NK-92 (cell line): ENCODE measurements around the gene HIVEP3.

Source experiments
- DNase-seq: peaks from one replicate; lab custom pipeline; 2025; ENCODE audit not compliant: unreplicated experiment; lab: John Stamatoyannopoulos, UW

HIVEP3 gene

DNA sequence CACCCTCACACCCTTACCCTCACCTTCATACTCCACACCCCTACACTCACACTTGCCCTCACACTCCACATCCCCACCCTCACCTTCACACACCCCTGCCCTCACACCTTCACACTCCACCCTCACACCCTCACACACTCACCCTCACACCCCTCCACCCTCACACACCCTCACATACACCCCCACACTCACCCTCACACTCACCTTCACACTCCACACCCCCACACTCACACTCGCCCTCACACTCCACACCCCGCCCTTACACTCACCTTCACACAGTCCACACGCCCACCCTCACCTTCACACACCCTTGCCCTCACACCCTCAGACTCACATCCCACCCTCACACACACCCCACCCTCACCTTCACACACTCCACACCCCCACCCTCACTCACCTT, 390.6 kb downstream of the HIVEP3 start:
- DNase-seq: no peak

- DNase-seq: no peak
Measured at GRCh38 chr1:41526956-41527561, 391.7 kb downstream of the HIVEP3 start.

DNA sequence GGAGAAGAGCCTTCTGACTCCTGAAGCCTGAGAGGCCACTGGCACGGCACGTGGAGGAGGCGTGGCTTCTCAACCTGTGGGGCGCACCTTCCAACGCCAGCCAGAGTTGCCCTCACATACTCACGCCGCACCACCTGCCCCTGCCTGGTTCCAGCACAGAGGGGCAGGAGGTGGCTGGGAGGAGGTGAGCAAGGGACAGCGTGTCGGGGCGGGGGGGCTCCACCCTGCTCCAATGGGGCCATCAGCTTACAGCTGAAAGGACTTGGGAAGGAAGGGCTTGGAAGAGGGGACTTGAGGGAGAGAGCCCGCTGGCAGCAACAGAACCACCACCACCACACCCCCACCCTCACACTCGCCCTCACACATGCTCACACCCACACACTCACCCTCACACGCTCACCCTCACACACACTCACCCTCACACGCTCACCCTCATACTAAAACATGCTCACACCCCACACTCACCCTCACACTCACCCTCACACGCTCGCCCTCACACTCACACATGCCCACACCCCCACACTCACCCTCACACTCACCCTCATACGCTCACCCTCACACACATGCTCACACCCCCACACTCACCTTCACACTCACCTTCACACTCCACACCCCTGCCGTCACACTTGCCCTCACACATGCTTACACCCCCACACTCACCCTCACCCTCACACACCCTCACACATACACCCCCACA, 392.7 kb downstream of the HIVEP3 start:
- no peak for DNase-seq

- DNase-seq: no peak
Measured at GRCh38 chr1:41524676-41525675, 393.7 kb downstream of the HIVEP3 start.

DNA sequence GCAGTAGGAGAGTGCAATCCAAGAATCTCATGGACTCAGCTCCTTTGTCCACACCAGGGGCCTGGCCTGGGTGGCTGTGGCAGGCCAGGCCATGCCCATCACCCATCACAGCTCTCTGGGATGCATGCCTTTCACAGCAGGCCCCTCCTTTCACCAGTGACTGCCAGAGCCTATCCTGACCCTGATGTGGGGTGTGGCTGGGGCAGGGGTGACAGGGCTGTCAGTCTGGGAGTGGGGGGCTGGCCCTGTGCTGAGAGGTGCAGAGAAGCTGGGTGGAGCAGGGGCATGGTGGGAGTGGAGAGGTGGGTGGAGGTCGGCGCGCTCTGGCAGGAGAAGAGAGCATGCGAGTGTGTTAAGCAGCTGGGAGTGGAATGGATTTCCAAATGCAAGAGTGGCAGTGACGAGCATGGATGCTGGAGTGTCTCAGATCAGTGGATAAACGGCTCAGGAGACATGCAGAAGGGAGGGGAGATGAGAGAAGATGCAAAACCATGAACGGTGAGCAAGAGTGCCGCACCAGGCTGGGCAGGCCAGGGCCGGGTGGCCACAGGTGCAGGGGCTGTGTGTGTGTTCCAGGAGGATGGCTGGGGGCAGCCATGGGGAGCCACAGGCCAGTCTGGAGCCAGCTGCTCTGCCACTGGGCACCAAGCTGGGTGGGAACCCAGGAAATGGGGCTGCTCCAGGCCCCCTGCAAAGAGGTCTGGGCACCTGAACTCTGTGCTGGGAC, 394.6 kb downstream of the HIVEP3 start:
- no peak for DNase-seq

GRCh38 chr1:41523071-41523470, 395.7 kb downstream of the HIVEP3 start:
- no peak for DNase-seq

DNA sequence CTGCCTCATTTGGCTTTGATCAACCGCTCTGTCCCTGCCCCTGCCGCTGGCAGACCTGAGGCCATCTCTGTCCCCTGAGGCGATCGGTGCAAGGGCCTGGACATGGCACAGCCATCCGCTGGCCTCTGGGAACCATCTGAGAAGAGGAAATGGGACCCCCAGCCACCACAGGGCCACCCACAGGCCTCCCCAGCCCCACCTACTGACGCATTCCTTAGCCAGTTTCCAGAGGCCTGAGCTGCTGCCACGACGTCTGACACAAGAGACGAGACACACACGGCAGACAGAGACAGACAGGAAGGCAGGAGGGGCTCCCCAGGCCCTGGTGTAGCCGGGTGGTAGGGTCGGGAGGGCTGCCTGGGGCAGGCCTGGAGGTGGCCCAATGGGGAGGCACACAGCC, 397.0 kb downstream of the HIVEP3 start:
- DNase-seq: no peak

GRCh38 chr1:41520951-41521752, 397.6 kb downstream of the HIVEP3 start:
- DNase-seq: no peak

DNA sequence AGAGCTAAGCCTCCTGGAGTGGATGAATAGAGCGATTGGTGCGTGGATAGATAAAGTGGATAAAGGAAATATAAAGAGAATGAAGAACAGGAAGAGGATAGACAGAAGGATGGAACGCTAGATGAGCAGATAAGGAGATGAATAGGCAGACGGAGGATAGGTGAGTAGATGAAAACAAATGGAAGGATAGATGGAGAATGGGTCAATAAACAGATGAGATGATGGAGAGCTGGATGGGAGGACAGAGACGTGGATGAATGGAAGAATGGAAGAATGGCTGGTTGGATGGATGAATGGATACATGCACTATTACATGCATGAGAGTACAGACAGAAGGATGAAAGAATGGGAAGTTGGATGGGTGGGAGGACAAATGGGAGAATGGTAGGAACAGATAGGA, 399.1 kb downstream of the HIVEP3 start:
- DNase-seq: no peak

DNA sequence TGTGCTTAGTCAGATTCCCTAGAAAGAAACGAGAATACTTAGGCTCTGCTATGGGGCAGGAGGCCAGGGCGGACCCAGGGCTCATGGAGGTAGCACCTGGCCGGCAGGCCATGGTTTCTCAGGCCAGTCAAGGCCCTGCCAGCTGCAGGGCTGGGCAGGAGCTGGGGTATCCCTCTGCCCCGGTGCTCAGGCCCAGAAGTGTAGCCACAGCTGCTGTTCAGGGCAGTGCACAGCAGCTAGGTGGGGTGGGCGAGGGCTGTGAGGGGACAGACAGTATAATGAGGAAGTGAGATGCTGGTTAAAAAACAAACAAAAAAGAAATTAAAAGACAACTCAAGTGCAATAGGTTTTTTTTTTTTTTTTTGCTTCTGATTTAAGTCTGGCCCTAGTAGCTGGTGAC, 400.3 kb downstream of the HIVEP3 start:
- no peak for DNase-seq

DNA sequence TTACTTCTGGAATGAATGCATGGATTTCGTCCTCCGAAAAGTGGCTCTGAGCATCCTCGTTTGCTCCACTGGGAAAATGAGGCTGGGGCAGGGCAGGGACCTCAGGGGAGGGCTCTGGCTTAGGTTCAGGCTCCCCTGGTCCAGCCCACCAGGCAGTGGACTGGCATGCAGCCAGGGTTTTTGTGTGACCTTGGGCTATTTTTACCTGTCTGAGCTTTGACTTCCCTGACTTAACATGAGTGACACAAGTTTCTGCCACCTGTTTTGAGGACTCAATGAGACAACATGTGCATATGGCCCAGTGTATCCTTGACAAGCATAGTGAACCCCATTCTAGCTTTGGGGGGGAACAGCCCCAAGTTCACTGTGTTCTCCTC, 401.7 kb downstream of the HIVEP3 start:
- DNase-seq: no peak

DNA sequence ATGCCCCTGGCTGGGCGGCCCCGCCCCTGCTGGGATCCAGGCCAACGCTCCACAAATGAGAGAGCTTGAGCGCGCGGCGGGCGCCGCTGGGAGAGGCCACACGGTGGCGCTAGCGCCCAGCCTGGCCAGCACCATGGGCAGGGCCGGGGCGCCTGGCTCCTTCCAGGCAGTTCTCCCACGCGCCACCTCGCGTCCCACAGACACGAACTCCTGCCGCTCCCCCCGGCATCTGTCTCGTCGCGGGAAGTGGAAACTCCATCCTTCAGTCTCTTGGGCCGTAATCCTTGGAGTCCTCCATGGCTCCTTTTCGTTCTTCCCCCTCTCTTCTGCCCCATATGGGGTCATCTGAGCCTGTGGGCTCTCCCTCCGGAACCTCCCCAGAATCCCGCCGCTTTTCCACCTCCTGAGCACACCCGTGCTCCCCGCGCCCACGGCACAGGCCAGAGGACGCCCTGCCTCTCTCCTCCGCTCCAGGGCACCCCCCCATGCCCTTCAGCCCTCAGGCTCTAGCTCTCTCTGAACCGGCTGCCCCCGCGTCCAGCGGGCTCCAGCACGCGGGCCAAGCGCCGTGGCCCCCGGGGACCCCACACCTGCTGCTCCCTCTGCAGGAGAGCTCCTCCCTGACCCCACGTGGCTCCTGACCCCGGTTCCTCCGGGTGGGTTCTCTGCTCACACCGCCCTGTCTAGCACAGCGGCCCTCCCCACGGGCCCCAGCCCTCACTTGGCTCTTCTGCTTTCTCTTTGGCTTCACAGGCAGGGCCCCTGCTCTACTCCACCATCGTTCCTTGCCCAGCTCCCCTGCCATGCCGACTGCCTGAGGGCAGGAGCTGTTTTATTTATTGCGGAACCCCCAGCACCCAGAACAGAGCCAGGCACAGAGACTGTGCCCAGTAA, 402.3 kb downstream of the HIVEP3 start:
- DNase-seq: no peak

GRCh38 chr1:41515778-41516167, 402.9 kb downstream of the HIVEP3 start:
- DNase-seq: no peak

GRCh38 chr1:41515131-41515678, 403.5 kb downstream of the HIVEP3 start:
- no peak for DNase-seq

- DNase-seq: no peak
Measured at GRCh38 chr1:41514381-41514780, 404.3 kb downstream of the HIVEP3 start.

DNA sequence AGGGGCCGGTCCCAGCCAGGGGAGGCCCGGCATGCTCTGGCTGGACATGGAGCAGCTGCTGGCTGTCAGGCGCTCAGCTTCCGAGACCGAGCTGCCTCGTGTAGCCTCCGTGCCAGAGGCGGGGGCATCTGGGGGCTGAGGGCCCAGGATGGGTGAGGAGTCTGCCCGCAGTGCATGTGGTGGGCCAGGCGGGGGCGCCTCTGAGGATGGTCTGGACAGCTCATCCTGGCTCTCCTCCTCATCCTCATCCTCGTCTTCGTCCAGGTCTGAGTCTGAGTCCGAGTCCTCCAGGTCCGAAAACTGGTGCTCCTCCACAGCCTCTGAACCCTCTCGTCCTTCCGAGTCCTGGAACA, 405.4 kb downstream of the HIVEP3 start:
- DNase-seq: no peak

- no peak for DNase-seq
Measured at GRCh38 chr1:41512701-41513382, 405.9 kb downstream of the HIVEP3 start.

DNA sequence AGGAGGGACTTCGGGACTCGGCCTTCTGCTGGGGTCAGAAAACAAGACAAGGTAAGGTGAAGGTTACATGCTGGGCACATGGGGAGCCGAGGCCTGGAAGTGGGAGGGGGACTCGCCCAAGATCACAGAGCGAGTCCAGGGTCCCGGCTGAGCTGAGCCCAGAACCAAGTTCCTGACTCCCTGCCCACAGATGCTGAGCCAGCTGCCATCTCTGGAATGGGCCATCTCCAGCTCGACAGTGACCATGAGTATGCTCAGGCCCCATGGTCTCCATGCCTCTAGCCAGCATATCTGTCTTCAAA, 407.5 kb downstream of the HIVEP3 start:
- DNase-seq: no peak
